HCT116 (cell line): ENCODE results near the gene TLR5. TPM values are rescaled to one million over a fixed set of nuclear protein-coding genes. Genes with fewer than 3 reads are reported as not detected.

Source experiments
- ATAC-seq: fragments of 200-7000 bp; cut with Tn5 transposase; 2 replicates; pipeline ENCODE4 v1.9.1; 2020; ENCODE audit warnings: mild to moderate bottlenecking, moderate library complexity
- BruUV-seq: library from RNA; stranded (reverse); fragments of 400-500 nt; replicated peaks from 2 replicates; lab custom pipeline; 2021; lab: Mats Ljungman, UMichigan
- CTCF ChIA-PET: fragments of 300-600 bp; sonication (Branson Sonifier 250); formaldehyde crosslinking; loops from one replicate; lab custom pipeline; 2021; ENCODE audit warnings: antibody characterized with exemption; lab: Charles Lee
- POLR2A ChIA-PET: fragments of 300-600, 350-600 bp; sonication (Branson Sonifier 250); formaldehyde crosslinking; loops from one replicate; lab custom pipeline; 2021; ENCODE audit warnings: antibody characterized with exemption; lab: Charles Lee
- RAD21 ChIA-PET, 2 experiments: fragments of 300-600 bp; sonication (Branson Sonifier 250); formaldehyde crosslinking; loops; one replicate each; lab custom pipeline; 2023; ENCODE audit warnings: low total read pairs in 2 of 2; ENCODE audit not compliant: uncharacterized antibody in 2 of 2, unreplicated experiment in 2 of 2, low non-redundant PET in 1 of 2; lab: Charles Lee
- DNase-seq: peaks from one replicate; pipeline ENCODE4 v3.0.0-alpha.2; 2010; ENCODE audit warnings: low read depth, low spot score
- H2AFZ ChIP-seq: fragments of 200-600 bp; shearing (Covaris generic), sonication (generic); 2 replicates; pipeline ENCODE4 v1.6.1; 2017; ENCODE audit warnings: low read depth, mixed run types, mixed read lengths, antibody characterized with exemption, low read length; ENCODE audit not compliant: poor library complexity, severe bottlenecking
- H3K27ac ChIP-seq: 2 replicates; pipeline ENCODE4 v1.5.1; 2012; ENCODE audit warnings: low read depth, low read length
- H3K27me3 ChIP-seq: fragments of 200-600 bp; sonication (generic); 2 replicates; pipeline ENCODE4 v1.6.1; 2016; ENCODE audit warnings: mixed run types, low read length, mixed read lengths; ENCODE audit not compliant: insufficient read depth
- H3K36me3 ChIP-seq, 2 experiments: fragments of 200-500 bp in 1 of 2; fragments of 200-600 bp in 1 of 2; sonication (Bioruptor generic) in 1 of 2; sonication (generic) in 1 of 2; 2 replicates each; pipeline versions ENCODE4 v1.5.1 to v1.6.1; 2014 to 2016; ENCODE audit warnings: low read length in 2 of 2, inconsistent platforms in 1 of 2, mixed read lengths in 1 of 2, mixed run types in 1 of 2; ENCODE audit not compliant: insufficient read depth in 2 of 2, control insufficient read depth in 1 of 2
- H3K4me1 ChIP-seq, 2 experiments: fragments of 200-600 bp in 1 of 2; sonication (generic) in 1 of 2; 2 replicates each; pipeline versions ENCODE4 v1.5.1 to v1.6.1; 2012 to 2017; ENCODE audit warnings: low read length in 2 of 2, inconsistent platforms in 1 of 2, mild to moderate bottlenecking in 1 of 2, mixed read lengths in 1 of 2, mixed run types in 1 of 2, moderate library complexity in 1 of 2; ENCODE audit not compliant: insufficient read depth in 2 of 2, control insufficient read depth in 1 of 2
- H3K4me2 ChIP-seq: fragments of 200-600 bp; sonication (generic); 2 replicates; pipeline ENCODE4 v1.6.1; 2017; ENCODE audit warnings: mixed run types, low read length, mixed read lengths
- H3K4me3 ChIP-seq, 2 experiments: fragments of 200-600 bp in 1 of 2; sonication (generic) in 1 of 2; replicated peaks in 1 of 2; 2 replicates each; pipeline ENCODE4 v1.5.1; 2011 to 2016; ENCODE audit warnings: low read length in 2 of 2, control low read depth in 1 of 2, low read depth in 1 of 2, mild to moderate bottlenecking in 1 of 2, mixed read lengths in 1 of 2, mixed run types in 1 of 2
- H3K79me2 ChIP-seq: fragments of 200-600 bp; sonication (generic); 2 replicates; pipeline ENCODE4 v1.6.1; 2017; ENCODE audit warnings: mild to moderate bottlenecking, mixed run types, low read length, moderate library complexity, mixed read lengths; ENCODE audit not compliant: insufficient read depth
- H3K9ac ChIP-seq: fragments of 200-600 bp; sonication (generic); 2 replicates; pipeline ENCODE4 v1.6.1; 2016; ENCODE audit warnings: low read length, mixed read lengths
- H3K9me2 ChIP-seq: fragments of 200-600 bp; sonication (generic), shearing (Covaris generic); 2 replicates; pipeline ENCODE4 v1.6.1; 2017; ENCODE audit warnings: mixed run types, mild to moderate bottlenecking, moderate library complexity; ENCODE audit not compliant: insufficient read depth
- H3K9me3 ChIP-seq, 2 experiments: fragments of 200-500 bp in 1 of 2; fragments of 200-600 bp in 1 of 2; sonication (Bioruptor generic) in 1 of 2; sonication (generic) in 1 of 2; 2 replicates each; pipeline ENCODE4 v1.6.1; 2014 to 2017; ENCODE audit warnings: low read length in 2 of 2, mixed read lengths in 2 of 2, inconsistent platforms in 1 of 2, low read depth in 1 of 2, mild to moderate bottlenecking in 1 of 2, mixed run types in 1 of 2, moderate library complexity in 1 of 2; ENCODE audit not compliant: control insufficient read depth in 1 of 2, insufficient read depth in 1 of 2
- H4K20me1 ChIP-seq: fragments of 200-600 bp; sonication (generic), shearing (Covaris generic); 2 replicates; pipeline ENCODE4 v1.6.1; 2017; ENCODE audit warnings: mixed run types, mild to moderate bottlenecking, moderate library complexity; ENCODE audit not compliant: insufficient read depth
- CTCF ChIP-seq, 3 experiments: fragments of 200-600 bp in 1 of 3; sonication (generic) in 1 of 3; IDR thresholded peaks in 2 of 3; conservative IDR thresholded peaks in 1 of 3; 2 replicates each; pipeline ENCODE4 v1.5.1; 2012 to 2017; ENCODE audit warnings: low read depth in 2 of 3, low read length in 2 of 3, antibody characterized with exemption in 1 of 3, borderline replicate concordance in 1 of 3, control low read depth in 1 of 3, mild to moderate bottlenecking in 1 of 3, mixed read lengths in 1 of 3, mixed run types in 1 of 3, moderate library complexity in 1 of 3; ENCODE audit not compliant: insufficient read depth in 1 of 3
- EZH2 ChIP-seq: fragments of 200-600 bp; sonication (generic); IDR thresholded peaks from 2 replicates; pipeline ENCODE4 v1.6.1; 2017; ENCODE audit warnings: antibody characterized with exemption, mixed run types
- EZH2phosphoT487 ChIP-seq: fragments of 200-600 bp; IDR thresholded peaks from 2 replicates; pipeline ENCODE4 v1.6.1; 2018; ENCODE audit warnings: antibody characterized with exemption, borderline replicate concordance
- POLR2A ChIP-seq: IDR thresholded peaks from 2 replicates; pipeline ENCODE4 v1.7.0; 2011; ENCODE audit warnings: borderline replicate concordance; ENCODE audit not compliant: insufficient read depth, insufficient read length; ENCODE audit errors: extremely low read depth
- POLR2AphosphoS5 ChIP-seq: IDR thresholded peaks from 2 replicates; pipeline ENCODE4 v1.6.1; 2011; ENCODE audit warnings: mild to moderate bottlenecking, low read depth, low read length, moderate library complexity
- SIN3A ChIP-seq: IDR thresholded peaks from 2 replicates; pipeline ENCODE4 v1.6.1; 2012; ENCODE audit warnings: low read depth
- TCF7L2 ChIP-seq: IDR thresholded peaks from 2 replicates; pipeline ENCODE4 v1.7.0; 2011; ENCODE audit warnings: borderline replicate concordance, inconsistent platforms; ENCODE audit not compliant: insufficient read depth, insufficient read length; ENCODE audit errors: extremely low read depth
- YY1 ChIP-seq: IDR thresholded peaks from 2 replicates; pipeline ENCODE4 v1.6.1; 2011; ENCODE audit warnings: low read length, low read depth, moderate library complexity, mild to moderate bottlenecking; ENCODE audit not compliant: insufficient replicate concordance; ENCODE audit errors: extremely low read depth
- ZBTB33 ChIP-seq: IDR thresholded peaks from 2 replicates; pipeline ENCODE4 v1.6.1; 2011; ENCODE audit warnings: mild to moderate bottlenecking, low read length, moderate library complexity; ENCODE audit not compliant: insufficient replicate concordance; ENCODE audit errors: extremely low read depth
- ZNF274 ChIP-seq: fragments of 200-500 bp; sonication (Bioruptor generic); IDR thresholded peaks from 2 replicates; pipeline ENCODE4 v1.6.1; 2014; ENCODE audit warnings: mild to moderate bottlenecking, low read depth, low read length, inconsistent platforms
- intact Hi-C: fragments of 100-400 bp; cut with micrococcal nuclease; formaldehyde crosslinking; loops from 2 replicates; pipeline ENCODE4 v1.10.0; 2022
- total RNA-seq: library from RNA; stranded (reverse); gene quantifications from one replicate; pipeline ENCODE4 v1.2.1, GENCODE V29; 2021; ENCODE audit not compliant: unreplicated experiment

Gene TLR5
- total RNA-seq, 1 experiment from 2014 or later, result 1.2 TPM

GRCh38 chr1:223075834-223076233 lies 67.2 kb downstream of the TLR5 start:
- CTCF ChIA-PET, result no interaction called here
- no peaks in the 10 kb centered on the region for H3K4me1 ChIP-seq
- no TSS peak for BruUV-seq
- no peaks in the 10 kb centered on the region for H4K20me1 ChIP-seq
- no peaks in the 10 kb centered on the region for H3K9me2 ChIP-seq
- intact Hi-C loops, result no loop called here
- TF ChIP-seq SIN3A (no peak), ZNF274 (no peak), POLR2AphosphoS5 (no peak), ZBTB33 (no peak), POLR2A (no peak), YY1 (no peak), CTCF (IDR thresholded peaks at IDR 0.05 in 2 of 3, conservative IDR thresholded peaks at IDR 0.05 in 1 of 3; ENCODE audit: borderline replicate concordance in 1 of 3, insufficient read depth in 1 of 3, low read depth in 2 of 3, low read length in 2 of 3) (no peak), TCF7L2 (no peak), EZH2 (no peak), EZH2phosphoT487 (no peak)
- H3K27me3 ChIP-seq, result 0 out of 2 replicates have a peak, but pooled peaks cover 2% of the 10 kb centered on the region
- ATAC-seq (no peak), DNase-seq (no peak)
- H3K79me2 ChIP-seq, result no peaks in the 10 kb centered on the region
- RAD21 ChIA-PET, result no interaction called here
- H3K4me3 ChIP-seq, result no peak overlapping the region
- H3K4me2 ChIP-seq, result no peak overlapping the region
- no peak overlapping the region for H2AFZ ChIP-seq
- no peaks in the 10 kb centered on the region for H3K36me3 ChIP-seq
- H3K27ac ChIP-seq, result no peak overlapping the region
- POLR2A ChIA-PET, result no interaction called here
- no peak overlapping the region for H3K9ac ChIP-seq
- no peaks in the 10 kb centered on the region for H3K9me3 ChIP-seq
